Measurements from ENCODE around the gene TRAPPC8. TPM values are rescaled to one million over a fixed set of nuclear protein-coding genes. Genes with fewer than 3 reads are reported as not detected.
A peak's percentile ranks its signal among the peaks of the same experiment; 100 is the strongest.

Gene TRAPPC8
- total and polyA plus RNA-seq, 5 donors from 2014 or later, result 15.5 to 45.4 (median 21.2) TPM

DNA sequence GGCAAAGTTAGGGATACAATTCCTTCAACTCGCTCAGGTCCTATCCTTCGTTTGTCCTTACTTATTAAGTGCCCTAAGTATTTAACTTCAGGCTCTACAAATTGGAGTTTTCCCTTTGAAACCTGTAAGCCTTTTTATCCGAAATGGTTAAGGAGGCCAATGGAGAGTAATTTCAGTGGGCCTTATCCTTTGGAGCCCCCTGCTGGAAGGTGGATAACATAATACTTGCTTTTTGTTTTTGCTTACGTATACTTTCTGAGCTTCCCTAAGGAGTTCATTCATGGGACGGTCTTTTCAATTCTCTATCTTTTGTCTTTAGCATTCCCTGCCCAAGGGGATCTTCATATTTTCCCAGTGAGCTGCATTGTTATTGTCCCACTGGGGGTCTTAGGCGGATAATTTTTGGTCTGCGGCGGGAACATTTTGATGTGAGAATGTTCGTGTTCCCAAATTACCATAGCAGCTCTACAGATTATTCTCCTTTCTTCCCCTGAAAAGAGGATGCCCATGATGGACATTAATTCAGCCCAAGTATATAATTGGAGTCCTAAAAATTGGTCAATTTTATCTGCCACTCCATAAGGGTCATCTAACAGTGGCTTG, 34.4 kb upstream of the TRAPPC8 start:
- ATAC-seq (ENCODE audit: low read depth in 2 of 2) (peak in 1 of 2 donors; percentile 47), DNase-seq (peak; percentile 8 to 52 (median 32))
- Mint-ChIP-seq H3K36me3 (peaks cover 4% of the 10 kb centered on the region), H3K27me3 (no peaks in the 10 kb centered on the region), H3K27ac (no peak overlapping the region), H3K4me3 (no peak overlapping the region), H3K4me1 (peaks cover 0 to 7% (median 0%) of the 10 kb centered on the region in 4 donors), H3K9me3 (peaks cover 1 to 39% (median 12%) of the 10 kb centered on the region in 7 donors)
- H3K4me1 ChIP-seq (ENCODE audit: control insufficient read depth, insufficient read depth, low read length, poor library complexity, severe bottlenecking), result no peaks in the 10 kb centered on the region
- H3K4me3 ChIP-seq (ENCODE audit: low read depth, low read length), result no peak overlapping the region
- no peak overlapping the region for H3K27ac ChIP-seq (ENCODE audit: insufficient read depth, low read length, poor library complexity, severe bottlenecking)
- H3K27me3 ChIP-seq (ENCODE audit: control insufficient read depth, insufficient read depth, low read length), result no peaks in the 10 kb centered on the region
- H3K36me3 ChIP-seq (ENCODE audit: control insufficient read depth, insufficient read depth, low read length), result no peaks in the 10 kb centered on the region
- peaks cover 22 to 50% of the 10 kb centered on the region in 2 experiments for H3K9me3 ChIP-seq (ENCODE audit: control insufficient read depth in 2 of 2, low read length in 2 of 2)

GRCh38 chr18:31976242-31976641, 33.3 kb upstream of the TRAPPC8 start:
- no peak overlapping the region for H3K4me3 Mint-ChIP-seq
- Histone ChIP-seq H3K4me1 (ENCODE audit: control insufficient read depth, insufficient read depth, low read length, poor library complexity, severe bottlenecking) (no peaks in the 10 kb centered on the region), H3K9me3 (ENCODE audit: control insufficient read depth in 2 of 2, low read length in 2 of 2) (peaks cover 22 to 54% of the 10 kb centered on the region in 2 experiments), H3K27ac (ENCODE audit: insufficient read depth, low read length, poor library complexity, severe bottlenecking) (no peak overlapping the region), H3K4me3 (ENCODE audit: low read depth, low read length) (no peak overlapping the region), H3K27me3 (ENCODE audit: control insufficient read depth, insufficient read depth, low read length) (no peaks in the 10 kb centered on the region), H3K36me3 (ENCODE audit: control insufficient read depth, insufficient read depth, low read length) (no peaks in the 10 kb centered on the region)
- H3K9me3 Mint-ChIP-seq, result peaks cover 1 to 43% (median 12%) of the 10 kb centered on the region in 7 donors
- ATAC-seq (ENCODE audit: low read depth in 2 of 2), result no peak
- H3K27me3 Mint-ChIP-seq, result no peaks in the 10 kb centered on the region
- no peak for DNase-seq
- no peak overlapping the region for H3K27ac Mint-ChIP-seq
- H3K36me3 Mint-ChIP-seq, result peaks cover 4% of the 10 kb centered on the region
- peaks cover 0 to 6% (median 0%) of the 10 kb centered on the region in 4 donors for H3K4me1 Mint-ChIP-seq

DNA sequence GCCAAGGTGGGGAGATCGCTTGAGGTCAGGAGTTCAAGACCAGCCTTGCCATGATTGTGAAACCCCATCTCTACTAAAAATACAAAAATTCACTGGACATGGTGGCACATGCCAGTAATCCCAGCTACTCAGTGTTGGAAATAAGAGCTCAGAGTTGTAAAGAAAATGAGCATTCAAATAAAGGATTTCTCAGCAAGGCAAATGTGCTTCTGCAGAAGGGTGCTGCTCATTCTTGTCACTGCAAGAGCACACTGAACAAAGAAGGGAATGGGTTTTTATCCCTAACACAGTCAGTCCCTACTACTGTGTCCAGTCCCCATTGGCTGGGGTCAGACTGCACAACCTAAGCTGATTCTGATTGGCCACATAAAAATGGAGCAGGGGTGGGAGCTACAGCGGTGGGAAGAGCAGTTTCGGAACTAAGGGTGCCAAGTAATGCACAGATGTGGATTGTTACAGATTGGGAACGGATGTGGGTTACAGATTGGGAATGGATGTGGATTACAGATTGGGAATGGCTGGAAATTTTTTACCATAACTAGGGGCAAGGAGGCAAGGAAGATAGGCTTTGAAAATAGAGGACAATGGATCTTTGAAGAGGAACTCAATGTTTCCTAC, 31.1 kb upstream of the TRAPPC8 start:
- peaks cover 19 to 52% of the 10 kb centered on the region in 2 experiments for H3K9me3 ChIP-seq (ENCODE audit: control insufficient read depth in 2 of 2, low read length in 2 of 2)
- DNase-seq (no peak), ATAC-seq (ENCODE audit: low read depth in 2 of 2) (no peak)
- Mint-ChIP-seq H3K4me3 (no peak overlapping the region), H3K27me3 (no peaks in the 10 kb centered on the region), H3K36me3 (peaks cover 4% of the 10 kb centered on the region), H3K9me3 (peaks cover 1 to 37% (median 11%) of the 10 kb centered on the region in 7 donors), H3K27ac (no peak overlapping the region), H3K4me1 (peaks cover 0 to 6% (median 0%) of the 10 kb centered on the region in 4 donors)
- no peak overlapping the region for H3K27ac ChIP-seq (ENCODE audit: insufficient read depth, low read length, poor library complexity, severe bottlenecking)
- no peaks in the 10 kb centered on the region for H3K27me3 ChIP-seq (ENCODE audit: control insufficient read depth, insufficient read depth, low read length)
- no peaks in the 10 kb centered on the region for H3K4me1 ChIP-seq (ENCODE audit: control insufficient read depth, insufficient read depth, low read length, poor library complexity, severe bottlenecking)
- H3K36me3 ChIP-seq (ENCODE audit: control insufficient read depth, insufficient read depth, low read length), result no peaks in the 10 kb centered on the region
- H3K4me3 ChIP-seq (ENCODE audit: low read depth, low read length), result no peak overlapping the region

DNA sequence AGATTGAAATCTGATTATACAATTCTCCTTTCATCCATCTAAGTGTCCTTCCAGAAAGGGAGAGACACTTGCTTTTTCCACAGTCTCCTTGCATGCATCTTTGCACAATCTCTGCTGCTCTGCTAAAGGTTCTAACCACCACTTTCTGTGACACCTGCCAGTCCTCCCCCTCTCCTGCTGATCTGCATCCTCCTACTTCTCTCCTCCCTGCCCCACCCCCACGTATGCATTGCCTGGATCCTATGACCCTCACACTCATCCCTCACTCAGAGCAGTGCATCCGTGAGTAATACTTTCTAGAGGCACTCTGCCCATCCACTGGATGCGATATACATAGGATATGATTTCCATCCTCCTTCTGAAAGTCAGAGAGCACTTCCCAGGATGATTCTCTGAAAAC, 27.7 kb upstream of the TRAPPC8 start:
- H3K9me3 Mint-ChIP-seq, result peaks cover 0 to 28% (median 6%) of the 10 kb centered on the region in 7 donors
- DNase-seq, result no peak
- no peaks in the 10 kb centered on the region for H3K27me3 ChIP-seq (ENCODE audit: control insufficient read depth, insufficient read depth, low read length)

GRCh38 chr18:31965316-31965970, 22.5 kb upstream of the TRAPPC8 start:
- Mint-ChIP-seq H3K27ac (no peak overlapping the region), H3K36me3 (no peaks in the 10 kb centered on the region), H3K9me3 (peaks cover 0 to under 1% (median 0%) of the 10 kb centered on the region in 7 donors), H3K4me3 (no peak overlapping the region), H3K4me1 (no peaks in the 10 kb centered on the region), H3K27me3 (no peaks in the 10 kb centered on the region)
- no peaks in the 10 kb centered on the region for H3K9me3 ChIP-seq (ENCODE audit: control insufficient read depth in 2 of 2, low read length in 2 of 2)
- no peaks in the 10 kb centered on the region for H3K4me1 ChIP-seq (ENCODE audit: control insufficient read depth, insufficient read depth, low read length, poor library complexity, severe bottlenecking)
- ATAC-seq (ENCODE audit: low read depth in 2 of 2) (no peak), DNase-seq (no peak)
- H3K4me3 ChIP-seq (ENCODE audit: low read depth, low read length), result no peak overlapping the region
- no peaks in the 10 kb centered on the region for H3K27me3 ChIP-seq (ENCODE audit: control insufficient read depth, insufficient read depth, low read length)
- H3K27ac ChIP-seq (ENCODE audit: insufficient read depth, low read length, poor library complexity, severe bottlenecking), result no peak overlapping the region
- no peaks in the 10 kb centered on the region for H3K36me3 ChIP-seq (ENCODE audit: control insufficient read depth, insufficient read depth, low read length)

More for the DNA sequence above, 27.7 kb upstream of the TRAPPC8 start:
- Histone ChIP-seq H3K36me3 (ENCODE audit: control insufficient read depth, insufficient read depth, low read length) (no peaks in the 10 kb centered on the region), H3K9me3 (ENCODE audit: control insufficient read depth in 2 of 2, low read length in 2 of 2) (peaks cover 17 to 36% of the 10 kb centered on the region in 2 experiments), H3K4me1 (ENCODE audit: control insufficient read depth, insufficient read depth, low read length, poor library complexity, severe bottlenecking) (no peaks in the 10 kb centered on the region), H3K27ac (ENCODE audit: insufficient read depth, low read length, poor library complexity, severe bottlenecking) (no peak overlapping the region), H3K4me3 (ENCODE audit: low read depth, low read length) (no peak overlapping the region)
- H3K27me3 Mint-ChIP-seq, result no peaks in the 10 kb centered on the region
- H3K4me1 Mint-ChIP-seq, result no peaks in the 10 kb centered on the region
- H3K27ac Mint-ChIP-seq, result no peak overlapping the region
- H3K4me3 Mint-ChIP-seq, result no peak overlapping the region
- no peak for ATAC-seq (ENCODE audit: low read depth in 2 of 2)
- H3K36me3 Mint-ChIP-seq, result peaks cover 4% of the 10 kb centered on the region

DNA sequence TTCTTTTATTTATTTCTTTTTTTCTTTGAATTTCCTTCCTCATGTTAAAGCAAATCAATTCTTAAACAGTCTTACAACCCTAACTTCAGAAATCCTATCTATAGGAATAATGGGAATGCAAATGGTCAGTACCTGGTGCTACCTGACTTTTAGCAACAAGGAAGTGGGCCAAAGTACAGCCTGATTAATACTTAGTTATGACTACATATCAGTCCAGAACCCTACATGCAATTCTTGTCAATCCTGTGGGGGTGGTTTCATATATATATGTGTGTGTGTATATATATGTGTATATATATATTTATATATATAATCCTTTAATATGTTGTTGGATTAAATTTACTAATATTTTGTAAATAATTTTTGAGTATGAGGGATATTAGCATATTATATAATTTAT, 14.8 kb upstream of the TRAPPC8 start:
- Mint-ChIP-seq H3K27ac (no peak overlapping the region), H3K36me3 (no peaks in the 10 kb centered on the region), H3K4me3 (no peak overlapping the region), H3K9me3 (no peaks in the 10 kb centered on the region), H3K4me1 (peaks cover 0 to 9% (median 0%) of the 10 kb centered on the region in 4 donors), H3K27me3 (peaks cover 6% of the 10 kb centered on the region)
- Histone ChIP-seq H3K4me1 (ENCODE audit: control insufficient read depth, insufficient read depth, low read length, poor library complexity, severe bottlenecking) (no peaks in the 10 kb centered on the region), H3K27ac (ENCODE audit: insufficient read depth, low read length, poor library complexity, severe bottlenecking) (no peak overlapping the region), H3K36me3 (ENCODE audit: control insufficient read depth, insufficient read depth, low read length) (no peaks in the 10 kb centered on the region), H3K27me3 (ENCODE audit: control insufficient read depth, insufficient read depth, low read length) (no peaks in the 10 kb centered on the region), H3K9me3 (ENCODE audit: control insufficient read depth in 2 of 2, low read length in 2 of 2) (no peaks in the 10 kb centered on the region), H3K4me3 (ENCODE audit: low read depth, low read length) (no peak overlapping the region)
- DNase-seq (no peak), ATAC-seq (ENCODE audit: low read depth in 2 of 2) (no peak)

- no peaks in the 10 kb centered on the region for H3K9me3 Mint-ChIP-seq
- peaks cover 30% of the 10 kb centered on the region for H3K27me3 Mint-ChIP-seq
- no peaks in the 10 kb centered on the region for H3K4me1 ChIP-seq (ENCODE audit: control insufficient read depth, insufficient read depth, low read length, poor library complexity, severe bottlenecking)
- no peak for ATAC-seq (ENCODE audit: low read depth in 2 of 2)
- H3K36me3 Mint-ChIP-seq, result no peaks in the 10 kb centered on the region
- peaks cover 0 to 14% (median 0%) of the 10 kb centered on the region in 4 donors for H3K4me1 Mint-ChIP-seq
- no peak for DNase-seq
- H3K27ac ChIP-seq (ENCODE audit: insufficient read depth, low read length, poor library complexity, severe bottlenecking), result no peak overlapping the region
- no peaks in the 10 kb centered on the region for H3K36me3 ChIP-seq (ENCODE audit: control insufficient read depth, insufficient read depth, low read length)
- no peak overlapping the region for H3K4me3 ChIP-seq (ENCODE audit: low read depth, low read length)
- H3K9me3 ChIP-seq (ENCODE audit: control insufficient read depth in 2 of 2, low read length in 2 of 2), result no peaks in the 10 kb centered on the region
- H3K27me3 ChIP-seq (ENCODE audit: control insufficient read depth, insufficient read depth, low read length), result peaks cover 3% of the 10 kb centered on the region
- H3K27ac Mint-ChIP-seq, result no peak overlapping the region
- H3K4me3 Mint-ChIP-seq, result no peak overlapping the region
Observed at GRCh38 chr18:31954349-31954748, 11.4 kb upstream of the TRAPPC8 start.

All from CD4-positive, CD25-positive, alpha-beta regulatory T cell (primary cell).